GM18520 (cell line): ENCODE measurements around the gene KCNQ1OT1.

Experiments
- ATAC-seq: cut with Tn5 transposase; IDR thresholded peaks from one replicate; pipeline ENCODE4 v1.9.1; 2021; ENCODE audit not compliant: unreplicated experiment

The KCNQ1OT1 gene

GRCh38 chr11:2737226-2737590 is 37.4 kb upstream of the KCNQ1OT1 start:
- ATAC-seq = no peak

GRCh38 chr11:2736577-2737225 is 36.9 kb upstream of the KCNQ1OT1 start:
- no peak for ATAC-seq

DNA sequence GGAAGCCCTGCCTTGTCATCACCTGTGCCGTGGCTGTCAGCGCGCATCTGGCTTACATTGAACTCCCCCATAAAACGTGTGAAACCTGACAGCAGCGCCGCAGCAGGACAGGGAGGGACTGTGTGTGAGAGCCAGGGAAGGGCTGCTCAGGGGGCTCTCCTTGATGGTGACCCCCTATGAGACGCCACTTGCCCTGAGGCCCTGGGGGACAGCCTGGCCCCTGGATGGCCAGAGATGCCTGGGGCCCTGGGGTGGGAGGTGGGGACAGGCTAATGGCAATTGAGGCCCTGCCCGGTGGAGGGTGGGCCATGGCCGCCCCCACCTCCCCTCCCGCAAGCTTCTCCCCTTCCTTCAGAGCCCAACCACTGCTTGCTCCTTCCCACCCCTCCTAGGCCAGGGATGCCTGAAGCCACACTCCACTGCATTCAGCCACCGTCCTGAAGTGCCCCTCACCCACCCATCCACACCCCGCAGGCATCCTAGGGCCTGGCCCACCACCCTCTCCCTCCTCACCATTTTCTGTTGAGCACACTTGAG is 35.3 kb upstream of the KCNQ1OT1 start:
- no peak for ATAC-seq

DNA sequence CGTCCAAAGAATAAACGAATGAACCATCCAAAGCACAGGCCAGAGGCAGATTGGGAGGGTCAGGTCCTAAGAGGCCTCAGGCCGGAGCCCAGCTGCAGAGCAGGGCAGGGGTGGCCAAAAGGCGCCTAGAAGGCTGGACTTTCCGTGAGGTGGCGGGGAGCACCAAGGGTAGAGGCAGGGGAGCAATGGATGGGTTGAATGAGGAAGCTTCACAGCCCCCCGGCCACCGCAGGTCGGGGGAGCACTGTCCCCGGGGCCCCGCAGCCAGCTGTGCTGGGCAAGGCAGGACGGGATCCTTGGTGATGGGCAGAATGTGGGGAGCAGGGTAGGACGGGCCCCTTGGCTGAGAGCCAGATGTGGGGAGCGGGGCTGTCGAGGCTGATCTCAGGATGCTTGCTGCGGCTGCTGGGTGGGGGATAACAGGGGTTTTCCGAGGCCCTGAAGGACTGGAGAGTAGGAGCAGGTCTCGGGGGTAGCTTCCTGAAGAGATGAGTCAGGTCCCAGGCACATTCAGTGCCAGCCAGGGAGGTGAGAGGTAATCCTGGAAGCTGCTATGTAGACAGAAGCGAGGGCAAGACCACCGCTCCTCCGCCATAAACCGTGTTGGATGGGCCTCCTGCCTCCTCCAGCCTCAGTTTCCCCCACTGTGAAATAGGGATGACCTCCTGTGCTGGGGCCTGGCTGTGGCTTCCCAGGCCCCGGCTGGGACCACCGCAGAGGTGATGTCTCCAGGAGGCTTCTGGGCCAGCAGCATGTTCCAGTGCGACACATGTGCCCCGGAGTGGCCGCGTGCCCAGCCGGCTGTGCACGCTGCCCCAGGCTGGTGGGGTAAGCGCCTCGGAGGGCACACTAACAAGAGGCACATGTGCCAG is 34.6 kb upstream of the KCNQ1OT1 start:
- no peak for ATAC-seq

DNA sequence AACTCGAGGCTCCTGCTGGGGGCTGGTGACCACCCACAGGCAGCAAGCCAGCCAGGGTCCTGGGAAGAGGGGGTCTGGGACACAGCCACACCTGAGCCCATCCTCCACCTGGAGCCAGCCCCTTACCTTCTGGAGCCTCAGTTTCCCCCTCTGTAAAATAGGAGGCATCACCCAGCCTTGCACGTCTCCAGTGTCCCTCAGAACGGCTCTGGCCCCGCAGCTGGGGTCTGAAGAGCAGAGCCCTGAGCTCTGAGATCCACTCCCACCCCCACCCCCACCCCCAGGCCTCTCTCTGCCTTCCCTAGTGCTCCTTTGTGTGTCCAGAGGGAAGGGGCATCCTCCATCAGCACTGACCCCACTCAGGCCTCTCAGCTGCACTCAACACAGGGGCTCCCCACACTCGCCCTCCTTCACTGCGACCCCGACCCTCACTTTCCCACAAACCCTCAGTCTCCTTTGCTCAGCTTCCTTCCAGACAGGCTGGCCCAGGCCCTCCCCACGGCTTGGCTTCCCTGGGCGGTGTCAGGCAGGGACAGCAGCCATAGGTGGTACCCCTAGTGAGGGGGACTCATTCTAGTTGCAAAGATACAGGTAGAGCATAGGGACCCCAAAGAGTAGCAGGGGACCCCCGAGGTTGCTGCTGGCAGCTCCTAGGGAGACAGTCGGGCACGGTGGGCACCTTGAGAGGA is 33.3 kb upstream of the KCNQ1OT1 start:
- no peak for ATAC-seq

DNA sequence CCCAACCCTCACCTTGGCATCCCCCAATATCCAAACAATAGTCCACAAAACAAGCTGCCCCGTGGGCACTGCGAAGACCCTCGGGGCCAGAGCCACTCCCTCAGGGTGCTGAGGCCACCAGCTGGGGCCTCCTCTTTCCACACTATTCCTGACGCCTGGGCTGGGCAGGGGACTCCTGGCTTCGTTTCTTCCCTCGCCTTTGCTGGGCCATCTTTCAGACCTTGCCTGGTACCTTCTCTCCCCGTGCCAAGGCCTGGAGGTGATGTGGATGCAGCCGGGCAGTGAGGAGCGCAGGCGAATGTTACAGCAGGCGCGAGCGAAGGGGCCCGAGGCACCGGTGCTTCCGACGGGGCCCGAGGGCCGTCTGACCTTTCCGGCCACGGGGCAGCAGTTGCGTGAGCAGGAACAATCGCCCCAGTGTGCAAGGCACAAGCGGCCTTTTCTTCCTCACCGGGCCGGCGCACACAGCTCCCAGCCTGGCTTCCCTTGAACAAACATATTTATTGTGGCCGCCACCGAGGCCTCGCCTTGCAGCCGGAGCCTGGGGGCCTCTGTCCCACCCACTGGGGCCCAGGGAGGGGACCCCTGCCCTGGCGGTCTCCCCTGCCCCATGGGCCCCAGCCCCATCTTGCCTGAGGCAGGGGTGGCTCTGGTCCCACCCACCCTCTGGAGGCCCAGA is 32.6 kb upstream of the KCNQ1OT1 start:
- ATAC-seq = no peak

GRCh38 chr11:2731130-2732125 is 31.6 kb upstream of the KCNQ1OT1 start:
- ATAC-seq = no peak

GRCh38 chr11:2730272-2731129 is 30.7 kb upstream of the KCNQ1OT1 start:
- ATAC-seq = no peak

GRCh38 chr11:2729841-2730240 is 30.0 kb upstream of the KCNQ1OT1 start:
- ATAC-seq = no peak

GRCh38 chr11:2728663-2729332 is 29.0 kb upstream of the KCNQ1OT1 start:
- no peak for ATAC-seq

DNA sequence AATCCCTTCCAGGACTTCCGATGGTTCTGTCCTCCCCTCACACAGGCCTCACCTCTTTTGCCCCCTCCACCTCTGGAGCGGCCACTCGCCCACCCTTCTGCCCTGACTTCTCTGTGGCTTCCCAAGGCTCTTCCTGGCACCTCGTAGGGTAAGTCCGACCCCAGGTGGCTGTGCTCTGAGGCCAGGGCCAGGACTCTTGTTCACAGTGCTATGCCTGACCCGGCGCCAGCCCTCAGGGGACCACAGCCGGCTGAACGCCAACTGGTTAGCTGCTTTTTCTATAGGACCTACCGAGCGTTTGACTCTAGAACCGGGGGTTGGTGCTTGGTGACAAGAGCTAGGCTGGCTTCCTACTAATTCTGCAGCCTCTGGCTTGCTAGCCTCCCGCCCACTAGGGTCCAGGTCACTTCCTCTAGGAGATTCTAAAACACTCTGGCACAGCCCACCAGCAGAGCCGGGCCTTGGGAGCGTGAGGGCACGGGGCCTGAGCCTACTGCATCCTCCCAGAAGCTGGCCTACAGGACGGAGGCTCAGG is 28.4 kb upstream of the KCNQ1OT1 start:
- no peak for ATAC-seq

GRCh38 chr11:2726964-2727363 is 27.2 kb upstream of the KCNQ1OT1 start:
- ATAC-seq = no peak

GRCh38 chr11:2725368-2726300 is 25.8 kb upstream of the KCNQ1OT1 start:
- no peak for ATAC-seq

DNA sequence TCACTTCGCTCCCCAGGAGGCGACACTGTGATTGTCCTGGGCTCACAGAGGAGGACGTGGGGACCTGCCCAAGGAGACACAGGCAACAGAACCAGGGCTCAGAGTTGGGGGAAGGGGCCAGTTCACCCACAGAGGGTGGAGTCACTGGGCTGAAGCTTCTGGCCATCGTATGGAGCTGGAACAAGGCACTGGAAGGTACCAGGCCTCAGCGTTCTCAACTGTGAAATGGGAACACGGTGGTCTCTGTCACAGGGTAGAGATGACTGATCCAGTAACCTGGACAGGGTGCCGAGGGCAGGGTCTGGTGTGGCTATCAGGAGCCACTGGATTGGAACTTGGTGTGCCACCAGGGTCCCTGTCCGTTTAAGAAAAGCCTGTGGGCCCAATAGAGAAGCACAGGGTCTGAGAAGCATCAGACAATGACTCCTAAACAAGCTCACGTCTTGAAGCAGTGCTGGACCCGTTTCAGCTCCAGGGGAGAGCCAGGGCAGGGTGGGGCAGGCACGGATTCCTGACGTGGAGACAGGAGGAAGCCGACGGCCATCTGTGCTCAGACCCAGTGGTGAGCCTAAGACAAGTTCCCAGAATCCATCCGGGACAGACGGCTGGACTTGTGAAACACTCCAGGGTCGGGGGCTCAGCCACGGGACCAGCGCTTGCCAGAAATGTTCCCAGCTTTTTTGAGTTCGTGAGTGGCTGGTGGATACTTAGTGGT is 25.0 kb upstream of the KCNQ1OT1 start:
- no peak for ATAC-seq

DNA sequence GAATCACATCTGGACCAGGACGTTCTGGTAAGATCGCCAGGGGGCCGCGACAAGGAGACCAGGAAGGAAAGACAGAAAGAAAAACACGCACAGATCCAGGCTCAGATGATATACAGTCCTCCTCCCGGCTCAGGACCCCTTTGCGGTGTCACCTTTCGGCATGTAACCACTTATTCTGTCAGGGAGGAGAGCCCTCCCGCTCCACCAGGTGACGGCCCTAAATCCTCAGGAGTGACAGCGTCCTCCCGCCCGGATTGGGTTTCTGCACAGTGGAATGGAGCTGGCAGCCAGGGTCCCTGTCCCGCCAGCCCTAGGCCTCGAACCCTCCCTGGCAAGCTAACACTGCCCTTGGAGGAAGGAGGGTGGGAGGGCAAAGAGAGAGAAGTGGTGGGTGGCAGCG is 24.3 kb upstream of the KCNQ1OT1 start:
- ATAC-seq = no peak

GRCh38 chr11:2722955-2723354 is 23.2 kb upstream of the KCNQ1OT1 start:
- no peak for ATAC-seq
